RWPE1 (cell line): ENCODE results near the gene SLC16A9.
"Not testable (repeated sequence)": the region's sequence is repeated elsewhere in the genome, so short reads cannot be mapped to it uniquely, and the experiment has no call there.

Source experiments
- CTCF ChIA-PET: fragments of 350-600 bp; sonication (Branson Sonifier 250); formaldehyde crosslinking; extraction: SDS; loops from one replicate; lab custom pipeline; 2021; lab: Yijun Ruan, JAX
- POLR2A ChIA-PET: fragments of 400-600 bp; formaldehyde crosslinking; extraction: SDS; loops from one replicate; lab custom pipeline; 2020; ENCODE audit warnings: antibody characterized with exemption; ENCODE audit not compliant: low non-redundant PET; lab: Yijun Ruan, JAX
- DNase-seq: peaks from one replicate; pipeline ENCODE4 v3.0.0; 2012; ENCODE audit warnings: low spot score
- H3K27ac ChIP-seq: fragments of 450-650 bp; 2 replicates; pipeline ENCODE4 v1.5.1; 2017
- TF ChIP-seq, protein P1 (sequence below): fragments of 450-650 bp; conservative IDR thresholded peaks from 2 replicates; pipeline ENCODE4 v1.5.1; 2017; ENCODE audit warnings: low read depth, mild to moderate bottlenecking

SLC16A9 gene

DNA sequence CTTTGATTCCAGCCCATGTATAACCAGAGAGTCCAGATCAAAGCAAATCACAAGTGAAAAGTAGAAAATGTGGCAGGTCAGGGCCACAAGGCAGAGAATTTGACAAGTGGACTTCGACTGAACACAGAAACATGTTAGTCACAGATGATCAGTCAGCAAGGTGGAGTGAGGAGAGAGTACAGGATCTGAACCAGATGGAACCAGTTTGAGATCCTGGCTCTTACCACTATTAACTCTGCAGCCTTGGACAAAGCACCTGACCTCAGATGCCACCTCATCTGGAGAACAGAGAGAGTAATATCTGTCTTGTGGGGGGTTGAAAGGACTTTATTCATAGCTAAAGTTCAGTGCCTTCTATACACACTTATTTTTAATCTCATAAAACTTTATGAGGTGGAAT, 39.2 kb upstream of the SLC16A9 start:
- TF ChIP-seq, protein P1, sequence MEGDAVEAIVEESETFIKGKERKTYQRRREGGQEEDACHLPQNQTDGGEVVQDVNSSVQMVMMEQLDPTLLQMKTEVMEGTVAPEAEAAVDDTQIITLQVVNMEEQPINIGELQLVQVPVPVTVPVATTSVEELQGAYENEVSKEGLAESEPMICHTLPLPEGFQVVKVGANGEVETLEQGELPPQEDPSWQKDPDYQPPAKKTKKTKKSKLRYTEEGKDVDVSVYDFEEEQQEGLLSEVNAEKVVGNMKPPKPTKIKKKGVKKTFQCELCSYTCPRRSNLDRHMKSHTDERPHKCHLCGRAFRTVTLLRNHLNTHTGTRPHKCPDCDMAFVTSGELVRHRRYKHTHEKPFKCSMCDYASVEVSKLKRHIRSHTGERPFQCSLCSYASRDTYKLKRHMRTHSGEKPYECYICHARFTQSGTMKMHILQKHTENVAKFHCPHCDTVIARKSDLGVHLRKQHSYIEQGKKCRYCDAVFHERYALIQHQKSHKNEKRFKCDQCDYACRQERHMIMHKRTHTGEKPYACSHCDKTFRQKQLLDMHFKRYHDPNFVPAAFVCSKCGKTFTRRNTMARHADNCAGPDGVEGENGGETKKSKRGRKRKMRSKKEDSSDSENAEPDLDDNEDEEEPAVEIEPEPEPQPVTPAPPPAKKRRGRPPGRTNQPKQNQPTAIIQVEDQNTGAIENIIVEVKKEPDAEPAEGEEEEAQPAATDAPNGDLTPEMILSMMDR = no peak
- ChIA-PET CTCF (interaction anchor here (0.6 to 1.0 kb wide), 2 partner anchors 126 to 1237 kb away, joined by 3 to 4 read pairs; no protein-coding TSS in a partner anchor), POLR2A (no interaction called here)
- no peak overlapping the region for H3K27ac ChIP-seq
- DNase-seq = no peak

DNA sequence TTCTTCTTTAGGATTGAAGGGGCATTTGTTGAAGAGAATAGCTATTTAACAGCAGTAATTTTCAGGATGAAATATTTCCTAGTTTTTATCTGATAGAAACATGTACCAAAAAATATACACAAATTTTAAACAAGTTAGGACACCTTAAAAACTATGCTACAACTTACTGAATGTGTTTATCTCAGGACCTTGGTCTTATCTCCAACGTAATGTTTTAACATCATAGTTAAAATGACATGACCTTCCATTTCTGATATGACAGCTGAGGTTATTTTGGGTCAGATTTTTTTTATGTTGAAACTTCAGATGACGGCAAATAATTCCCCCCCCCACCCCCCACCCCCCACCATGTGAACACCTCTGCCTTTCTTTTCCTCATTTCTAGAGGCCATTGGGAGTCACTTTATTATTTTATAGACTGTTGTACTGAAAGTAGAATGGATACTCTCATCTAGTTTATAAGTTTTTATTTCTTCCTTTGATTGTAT, 35.6 kb upstream of the SLC16A9 start:
- DNase-seq = no peak
- CTCF ChIA-PET = no interaction called here
- no peak overlapping the region for H3K27ac ChIP-seq
- POLR2A ChIA-PET = no interaction called here
- TF ChIP-seq, protein P1 = no peak

DNA sequence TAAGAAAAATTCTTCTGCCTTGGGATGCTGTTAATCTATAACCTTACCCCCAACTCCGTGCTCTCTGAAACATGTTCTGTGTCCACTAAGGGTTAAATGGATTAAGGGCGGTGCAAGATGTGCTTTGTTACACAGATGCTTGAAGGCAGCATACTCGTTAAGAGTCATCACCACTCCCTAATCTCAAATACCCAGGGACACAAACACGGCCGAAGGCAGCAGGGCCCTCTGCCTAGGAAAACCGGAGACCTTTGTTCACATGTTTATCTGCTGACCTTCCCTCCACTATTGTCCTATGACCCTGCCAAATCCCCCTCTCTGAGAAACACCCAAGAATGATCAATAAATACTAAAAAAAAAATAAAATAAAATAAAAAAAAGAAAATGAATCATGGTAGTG, 35.1 kb upstream of the SLC16A9 start:
- POLR2A ChIA-PET, CTCF ChIA-PET, H3K27ac ChIP-seq, DNase-seq: not testable (repeated sequence)

DNA sequence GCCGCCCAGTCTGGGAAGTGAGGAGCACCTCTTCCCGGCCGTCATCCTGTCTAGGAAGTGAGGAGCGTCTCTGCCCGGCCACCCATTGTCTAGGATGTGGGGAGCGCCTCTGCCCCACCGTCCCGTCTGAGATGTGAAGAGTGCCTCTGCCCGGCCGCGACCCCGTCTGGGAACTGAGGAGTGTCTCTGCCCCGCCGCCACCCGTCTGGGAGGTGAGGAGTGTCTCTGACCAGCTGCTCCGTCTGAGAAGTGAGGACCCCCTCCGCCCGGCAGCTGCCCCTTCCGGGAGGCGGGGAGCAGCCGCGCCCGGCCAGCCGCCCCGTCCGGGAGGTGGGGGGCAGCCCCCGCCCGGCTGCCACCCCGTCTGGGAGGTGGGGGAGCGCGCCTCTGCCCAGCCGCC, 34.5 kb upstream of the SLC16A9 start:
- CTCF ChIA-PET, DNase-seq, POLR2A ChIA-PET, H3K27ac ChIP-seq: not testable (repeated sequence)

DNA sequence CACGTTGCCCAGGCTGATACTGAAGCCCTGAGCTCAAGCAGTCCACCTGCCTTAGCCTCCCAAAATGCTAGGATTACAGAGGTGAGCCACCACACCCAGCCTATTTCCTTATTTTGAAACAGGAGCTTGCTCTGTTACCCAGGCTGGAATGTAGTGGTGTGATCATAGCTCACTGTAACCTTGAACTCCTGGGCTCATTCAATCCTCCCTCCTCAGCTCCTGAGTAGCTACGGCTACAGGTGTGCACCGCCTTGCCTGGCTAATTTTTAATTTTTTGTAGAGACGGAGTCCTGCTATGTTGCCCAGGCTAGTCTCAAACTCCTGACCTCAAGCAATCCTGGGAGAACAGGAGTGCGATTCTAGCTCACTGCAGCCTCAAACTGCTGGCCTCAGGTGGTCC, 31.9 kb upstream of the SLC16A9 start:
- H3K27ac ChIP-seq = no peak overlapping the region
- CTCF ChIA-PET = no interaction called here
- DNase-seq = no peak
- TF ChIP-seq, protein P1 = no peak
- POLR2A ChIA-PET = no interaction called here

DNA sequence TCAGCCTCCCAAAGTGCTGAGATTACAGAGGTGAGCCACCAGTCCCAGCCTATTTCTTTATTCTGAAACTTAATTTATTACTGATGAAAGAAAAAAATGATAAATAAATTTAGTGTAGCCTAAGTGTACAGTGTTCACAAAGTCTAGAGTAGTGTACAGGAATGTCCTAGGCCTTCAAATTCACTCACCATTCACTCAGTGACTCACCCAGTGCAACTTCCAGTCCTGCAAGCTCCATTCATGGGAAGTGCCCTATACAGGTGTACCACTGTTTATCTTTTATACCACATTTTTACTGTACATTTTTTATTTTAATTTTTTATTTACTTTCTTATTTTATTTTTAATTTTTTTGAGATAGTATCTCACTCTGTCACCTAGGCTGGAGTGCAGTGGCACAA, 31.4 kb upstream of the SLC16A9 start:
- H3K27ac ChIP-seq = no peak overlapping the region
- POLR2A ChIA-PET = no interaction called here
- CTCF ChIA-PET = interaction anchor here (0.7 kb wide), 1 partner anchor 794 kb away, joined by 3 read pairs; no protein-coding TSS in a partner anchor
- TF ChIP-seq, protein P1 = no peak
- no peak for DNase-seq

DNA sequence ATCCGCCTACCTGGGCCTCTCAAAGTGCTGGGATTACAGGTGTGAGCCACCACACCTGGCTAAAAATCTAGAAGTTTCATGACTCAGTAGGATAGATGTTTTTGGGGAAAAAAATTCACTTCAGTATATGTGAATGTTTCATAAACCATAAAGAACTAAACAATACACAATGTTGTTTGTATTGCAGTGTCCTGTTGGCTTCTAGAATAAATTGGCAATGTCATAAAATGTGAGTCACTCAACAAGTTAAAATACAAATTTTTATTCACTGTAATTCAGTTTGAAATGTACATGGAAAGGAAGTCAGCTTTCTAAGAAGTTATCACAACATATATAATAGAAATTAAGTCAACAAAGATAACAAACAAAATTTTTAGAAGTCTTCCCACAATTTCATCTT, 27.1 kb upstream of the SLC16A9 start:
- H3K27ac ChIP-seq = no peak overlapping the region
- ChIA-PET POLR2A (no interaction called here), CTCF (no interaction called here)
- TF ChIP-seq, protein P1 = no peak
- DNase-seq = no peak

DNA sequence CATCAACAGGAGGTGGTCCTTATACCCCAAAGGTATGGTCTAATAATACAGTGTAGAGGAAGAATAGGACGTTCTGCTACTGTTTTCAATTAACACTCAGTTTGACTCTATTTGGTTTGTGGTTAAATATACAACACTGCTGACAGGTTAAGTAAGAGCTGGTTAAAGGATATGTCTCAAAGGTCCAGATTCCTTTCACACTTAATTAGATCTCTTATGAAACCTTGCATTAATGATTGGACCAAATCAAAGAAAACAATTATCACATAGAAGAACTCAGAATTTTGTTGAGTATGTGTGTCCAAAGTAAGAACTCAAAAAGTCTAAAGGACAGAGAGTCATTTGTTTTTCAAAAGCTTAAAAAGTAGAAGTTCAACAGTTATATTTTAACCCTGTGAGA, 25.6 kb upstream of the SLC16A9 start:
- DNase-seq = no peak
- ChIA-PET POLR2A (no interaction called here), CTCF (interaction anchor here (0.5 kb wide), 1 partner anchor 1173 kb away, joined by 5 read pairs; no protein-coding TSS in a partner anchor)
- no peak overlapping the region for H3K27ac ChIP-seq
- TF ChIP-seq, protein P1 = no peak
